HepG2 (cell line): ENCODE results near the gene PRKCI. TPM values are rescaled to one million over a fixed set of nuclear protein-coding genes. Genes with fewer than 3 reads are reported as not detected.
A peak's percentile ranks its signal among the peaks of the same experiment; 100 is the strongest.
"Not testable (repeated sequence)": the region's sequence is repeated elsewhere in the genome, so short reads cannot be mapped to it uniquely, and the experiment has no call there.

Source experiments
- ADNP ChIP-seq: sonication (generic); formaldehyde crosslinking; IDR thresholded peaks from 2 replicates; pipeline ENCODE4 v1.4.0; 2020; ENCODE audit warnings: missing genetic modification reagents
- ATF2 ChIP-seq: sonication (generic); formaldehyde crosslinking; IDR thresholded peaks from 2 replicates; pipeline ENCODE4 v1.4.0; 2020; ENCODE audit warnings: missing genetic modification reagents
- CEBPG ChIP-seq: IDR thresholded peaks from 2 replicates; pipeline ENCODE4 v1.6.1; 2016
- ERF ChIP-seq: IDR thresholded peaks from 2 replicates; pipeline ENCODE4 v1.6.1; 2018; ENCODE audit warnings: missing biosample characterization, missing genetic modification reagents
- HMG20A ChIP-seq: IDR thresholded peaks from 2 replicates; pipeline ENCODE4 v1.6.1; 2016; ENCODE audit warnings: borderline replicate concordance
- IRF1 ChIP-seq: sonication (generic); formaldehyde crosslinking; IDR thresholded peaks from 2 replicates; pipeline ENCODE4 v1.4.0; 2020; ENCODE audit warnings: low read depth, mild to moderate bottlenecking, missing genetic modification reagents
- KAT8 ChIP-seq: IDR thresholded peaks from 2 replicates; pipeline ENCODE4 v1.6.1; 2016; ENCODE audit warnings: missing genetic modification reagents, missing compliant biosample characterization
- PAXIP1 ChIP-seq: sonication (generic); formaldehyde crosslinking; conservative IDR thresholded peaks from 2 replicates; pipeline ENCODE4 v1.4.0; 2020; ENCODE audit warnings: mild to moderate bottlenecking, missing genetic modification reagents, moderate library complexity
- RARA ChIP-seq: IDR thresholded peaks from 2 replicates; pipeline ENCODE4 v1.6.1; 2016; ENCODE audit warnings: missing genetic modification reagents, missing compliant biosample characterization
- RCOR2 ChIP-seq: IDR thresholded peaks from 2 replicates; pipeline ENCODE4 v1.6.1; 2016; ENCODE audit warnings: missing biosample characterization, missing genetic modification reagents
- SALL1 ChIP-seq: sonication (generic); formaldehyde crosslinking; IDR thresholded peaks from 2 replicates; pipeline ENCODE4 v1.8.0; 2022; ENCODE audit warnings: mild to moderate bottlenecking, missing genetic modification reagents
- SOX13 ChIP-seq, 3 experiments: fragments of 450-650 bp in 1 of 3; sonication (generic) in 1 of 3; formaldehyde crosslinking in 1 of 3; IDR thresholded peaks in 2 of 3; conservative IDR thresholded peaks in 1 of 3; 2 replicates each; pipeline versions ENCODE4 v1.5.0 to v1.6.1; 2016 to 2020; ENCODE audit warnings: antibody characterized with exemption in 1 of 3, mild to moderate bottlenecking in 1 of 3, missing compliant biosample characterization in 1 of 3, missing genetic modification reagents in 1 of 3, moderate library complexity in 1 of 3
- SOX6 ChIP-seq, 2 experiments: fragments of 450-650 bp in 1 of 2; sonication (generic) in 1 of 2; formaldehyde crosslinking in 1 of 2; IDR thresholded peaks; 2 replicates each; pipeline versions ENCODE4 v1.4.0 to v1.6.1; 2017 to 2020; ENCODE audit warnings: antibody characterized with exemption in 1 of 2, mild to moderate bottlenecking in 1 of 2, missing genetic modification reagents in 1 of 2
- THAP11 ChIP-seq: IDR thresholded peaks from 2 replicates; pipeline ENCODE4 v1.6.1; 2016; ENCODE audit warnings: missing biosample characterization, missing genetic modification reagents
- ZMYM2 ChIP-seq: sonication (generic); formaldehyde crosslinking; IDR thresholded peaks from 2 replicates; pipeline ENCODE4 v1.8.0; 2022; ENCODE audit warnings: mild to moderate bottlenecking, missing genetic modification reagents
- ZMYM3 ChIP-seq: sonication (generic); formaldehyde crosslinking; IDR thresholded peaks from 2 replicates; pipeline ENCODE4 v1.5.1; 2020; ENCODE audit warnings: mild to moderate bottlenecking, missing genetic modification reagents
- ZMYM4 ChIP-seq: sonication (generic); formaldehyde crosslinking; IDR thresholded peaks from 2 replicates; pipeline ENCODE4 v1.8.1; 2023; ENCODE audit warnings: mild to moderate bottlenecking, missing genetic modification reagents
- ZNF292 ChIP-seq: sonication (generic); formaldehyde crosslinking; IDR thresholded peaks from 2 replicates; pipeline ENCODE4 v1.8.1; 2022; ENCODE audit warnings: mild to moderate bottlenecking, low read depth, missing genetic modification reagents, borderline replicate concordance
- ZNF460 ChIP-seq: sonication (generic); formaldehyde crosslinking; IDR thresholded peaks from 2 replicates; pipeline ENCODE4 v1.5.1; 2020; ENCODE audit warnings: missing genetic modification reagents, mild to moderate bottlenecking, borderline replicate concordance
- ZNF614 ChIP-seq: IDR thresholded peaks from 2 replicates; pipeline ENCODE4 v1.6.1; 2018; ENCODE audit warnings: missing biosample characterization, missing genetic modification reagents, inconsistent platforms, borderline replicate concordance
- ZNF644 ChIP-seq: IDR thresholded peaks from 2 replicates; pipeline ENCODE4 v1.6.1; 2016; ENCODE audit warnings: low read depth
- ZNF710 ChIP-seq: sonication (generic); formaldehyde crosslinking; IDR thresholded peaks from 2 replicates; pipeline ENCODE4 v1.5.0; 2020; ENCODE audit warnings: mild to moderate bottlenecking, missing genetic modification reagents, borderline replicate concordance
- polyA plus RNA-seq, 8 experiments: library from polyadenylated mRNA; depleted of rRNA in 3 of 8; stranded (reverse) in 7 of 8; unstranded in 1 of 8; fragments of >200 nt; fragmentation: Illumina TruSeq in 4 of 8; extraction: Trizol in 4 of 8; gene quantifications; 2 replicates each; pipeline versions ENCODE4 v1.2.1 to v1.2.3, GENCODE V29; 2011 to 2016; ENCODE audit warnings: low read depth in 4 of 8, missing spikeins in 1 of 8, mixed read lengths in 1 of 8; ENCODE audit not compliant: insufficient read depth in 1 of 8
- total RNA-seq, 5 experiments: library from RNA; depleted of rRNA; stranded (reverse); fragments of >200 nt; fragmentation: Illumina TruSeq; extraction: Trizol; gene quantifications; 2 replicates each; pipeline ENCODE4 v1.2.3, GENCODE V29; 2016; ENCODE audit warnings: low read depth in 1 of 5

The PRKCI gene
- total and polyA plus RNA-seq, 2 of the 13 experiments (the other 11 are each of a cell fraction or from before 2014, with no cell fraction given) = 17.2 to 30.4 TPM

GRCh38 chr3:170206164-170206762 lies 16.0 kb upstream of the PRKCI start (continued):
- TF ChIP-seq ADNP (CRISPR knock-in tag) = peak; percentile 61; the same call in 1 of the 2 replicates
- peak; percentile 44; the same call in 1 of the 2 replicates for TF ChIP-seq HMG20A (CRISPR knock-in tag)
- peak; percentile 57; the same call in 1 of the 2 replicates for TF ChIP-seq ZNF292 (CRISPR knock-in tag)
- TF ChIP-seq THAP11 = peak; percentile 23; the same call in 1 of the 2 replicates
- TF ChIP-seq ZNF614 (CRISPR knock-in tag) = peak; percentile 79; the same call in 1 of the 2 replicates
- TF ChIP-seq PAXIP1 = peak; percentile 77
- TF ChIP-seq KAT8 (CRISPR knock-in tag) = peak; percentile 67
- 0 out of 2 replicates have a peak, but pooled peaks have one; percentile 45 for TF ChIP-seq ZMYM2
- peak; percentile 33; the same call in 1 of the 2 replicates for TF ChIP-seq ERF (CRISPR knock-in tag)
- peak; percentile 12; the same call in 1 of the 2 replicates for TF ChIP-seq RARA (CRISPR knock-in tag)
- TF ChIP-seq SALL1 = peak; percentile 15; the same call in 1 of the 2 replicates
- peak; percentile 40; the same call in 1 of the 2 replicates for TF ChIP-seq ZMYM4 (CRISPR knock-in tag)
- peak; percentile 93 for TF ChIP-seq ZMYM3 (CRISPR knock-in tag)
- peak; percentile 45 for TF ChIP-seq CEBPG (CRISPR knock-in tag)
- peak; percentile 78; the same call in 1 of the 2 replicates for TF ChIP-seq ZNF710 (CRISPR knock-in tag)
- peak; percentile 37 for TF ChIP-seq ZNF644 (CRISPR knock-in tag)
- peak; percentile 22; the same call in 1 of the 2 replicates for TF ChIP-seq ATF2 (CRISPR knock-in tag)
- TF ChIP-seq IRF1 (CRISPR knock-in tag) = peak; percentile 92; the same call in 1 of the 2 replicates
- not testable (repeated sequence) for TF ChIP-seq SOX13, SOX6 (IDR thresholded peaks at IDR 0.05)
- TF ChIP-seq SOX13 (CRISPR knock-in tag; conservative IDR thresholded peaks at IDR 0.05 in 1 of 2, IDR thresholded peaks at IDR 0.05 in 1 of 2) = peak in 1 of 2 experiments; percentile 49; a peak in 2 of 4 replicates
- TF ChIP-seq ZNF460 (CRISPR knock-in tag) = peak; percentile 97
- TF ChIP-seq SOX6 (CRISPR knock-in tag; IDR thresholded peaks at IDR 0.05) = peak; percentile 24; the same call in 1 of the 2 replicates
- peak; percentile 72 for TF ChIP-seq RCOR2 (CRISPR knock-in tag)
